Stimulated activated CD8-positive, alpha-beta memory T cell treated with anti-CD3 and anti-CD28 coated beads, Interleukin-4, amount 100 ng/mL, for 4 hours (primary cell): Measurements from ENCODE around the gene UBE2Q1.

ENCODE experiments used
- DNase-seq, 2 donors: peaks; one replicate each; pipeline ENCODE4 v3.0.0-alpha.2; 2020; ENCODE audit warnings: low read depth in 2 of 2, low spot score in 1 of 2

Gene UBE2Q1

GRCh38 chr1:154512760-154513159 lies 45.7 kb downstream of the UBE2Q1 start:
- DNase-seq, result no peak

- DNase-seq, result no peak
Observed at GRCh38 chr1:154503898-154504297, 54.6 kb downstream of the UBE2Q1 start.

DNA sequence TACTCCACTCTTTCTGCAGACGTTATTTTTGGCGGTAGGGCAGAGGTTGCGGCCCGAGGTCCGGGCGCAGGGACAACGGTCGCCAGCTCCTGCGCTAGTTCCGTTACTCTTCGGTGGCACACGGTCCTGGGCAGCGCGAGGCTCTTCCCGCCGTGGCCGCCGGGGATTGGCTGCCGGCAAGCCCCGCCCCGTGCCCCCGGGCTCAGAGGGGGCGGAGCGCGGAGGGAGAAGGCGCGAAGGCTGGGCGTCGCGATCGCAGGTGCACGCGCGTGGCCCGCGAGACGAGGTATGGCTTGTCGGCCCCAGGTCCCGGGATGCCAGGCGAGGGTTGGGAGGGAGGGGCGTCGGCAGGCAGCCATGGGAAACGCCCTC lies 55.7 kb downstream of the UBE2Q1 start:
- no peak for DNase-seq

DNA sequence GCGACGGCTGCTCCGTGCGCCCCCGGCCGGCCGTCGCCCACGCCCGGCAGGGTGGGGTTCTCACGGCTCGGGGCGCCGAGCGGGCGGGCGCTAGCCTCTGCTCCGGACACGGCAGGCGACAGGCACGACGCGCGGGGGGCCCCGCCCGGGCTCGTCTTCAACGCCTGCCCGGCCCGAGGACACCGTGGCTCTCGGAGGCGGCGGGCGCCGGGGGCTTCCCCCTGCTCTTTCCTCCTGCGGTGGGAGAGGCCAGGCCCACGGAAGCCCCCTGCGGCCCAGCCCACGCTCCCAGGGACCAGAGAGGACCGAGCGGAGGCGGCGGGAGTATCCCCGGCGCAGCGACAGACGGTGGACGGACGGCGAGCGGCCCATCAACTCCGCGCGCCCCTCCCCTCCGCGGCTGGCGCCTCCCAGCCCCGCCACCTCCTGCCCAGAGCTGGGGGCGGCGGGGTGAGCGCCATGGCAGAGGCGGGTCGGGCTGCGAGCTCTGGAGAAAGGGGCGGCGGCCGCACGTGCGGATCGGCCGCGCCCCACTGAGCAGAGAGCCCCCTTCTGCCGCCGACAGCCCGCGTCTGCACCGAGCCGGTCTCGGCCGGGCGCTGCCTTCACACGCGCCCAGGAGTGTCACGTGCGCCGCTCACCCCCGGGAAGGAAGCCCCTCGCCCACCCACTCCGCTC lies 56.3 kb downstream of the UBE2Q1 start, which contains the start of the genes SHE and TDRD10:
TSS of gene SHE (minus strand) at position 347 of the 678 bp plus-strand sequence. CDS start 386 bp downstream, outside the sequence.
TSS of gene TDRD10 (plus strand) at position 154 of the 678 bp plus-strand sequence. CDS start 4,685 bp downstream, outside the sequence.
- no peak for DNase-seq

DNA sequence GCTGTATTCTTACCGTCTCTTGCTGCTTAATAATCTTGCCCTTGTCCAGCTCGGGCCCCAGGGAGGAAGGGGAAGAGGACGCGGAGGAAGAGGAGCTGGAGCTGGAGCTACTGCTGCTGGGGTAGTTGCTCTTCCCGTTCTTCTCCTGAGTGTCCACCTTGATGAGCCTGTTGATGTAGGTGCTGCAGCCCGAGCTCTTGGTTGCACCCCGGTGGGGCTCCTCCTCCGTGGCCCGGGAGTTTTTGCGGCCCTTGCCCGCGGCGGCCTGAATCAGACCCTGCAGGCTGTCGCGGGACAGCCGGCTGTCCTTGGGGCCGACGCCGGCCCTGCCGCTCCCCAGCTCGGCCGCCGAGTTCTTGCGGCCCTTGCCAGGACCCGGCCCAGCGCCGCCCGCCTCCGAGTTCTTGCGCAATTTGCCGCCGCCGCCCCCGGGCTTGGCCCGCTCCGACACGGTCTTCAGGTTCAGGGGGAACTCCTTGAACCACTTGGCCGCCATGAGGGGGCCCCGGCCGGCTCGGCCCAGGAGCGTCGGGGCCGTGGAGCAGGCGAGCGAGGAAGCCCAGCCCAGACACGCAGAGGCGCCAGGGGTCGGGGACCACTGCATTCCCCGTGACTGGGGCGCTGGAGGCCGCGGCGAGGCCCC lies 56.9 kb downstream of the UBE2Q1 start:
- no peak for DNase-seq

DNA sequence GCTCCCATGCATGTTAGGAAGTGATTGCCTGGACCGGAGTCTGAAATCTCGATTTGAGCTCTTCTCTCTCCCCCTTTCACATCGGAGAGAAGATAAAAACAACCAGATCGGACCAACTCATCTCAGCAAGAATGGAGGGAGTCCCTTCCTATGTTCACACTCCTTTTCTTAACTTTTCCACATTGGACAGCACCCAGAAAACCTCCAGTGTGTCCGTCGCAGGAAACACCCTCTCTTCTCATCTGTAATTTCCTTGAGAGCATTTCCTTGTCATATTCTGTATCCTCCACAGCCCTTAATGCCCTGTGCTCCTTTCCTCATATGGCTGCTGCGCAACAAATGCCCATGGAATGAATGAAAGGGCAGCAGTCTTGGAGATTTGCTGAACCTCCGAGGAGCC lies 57.9 kb downstream of the UBE2Q1 start:
- DNase-seq, result no peak

DNA sequence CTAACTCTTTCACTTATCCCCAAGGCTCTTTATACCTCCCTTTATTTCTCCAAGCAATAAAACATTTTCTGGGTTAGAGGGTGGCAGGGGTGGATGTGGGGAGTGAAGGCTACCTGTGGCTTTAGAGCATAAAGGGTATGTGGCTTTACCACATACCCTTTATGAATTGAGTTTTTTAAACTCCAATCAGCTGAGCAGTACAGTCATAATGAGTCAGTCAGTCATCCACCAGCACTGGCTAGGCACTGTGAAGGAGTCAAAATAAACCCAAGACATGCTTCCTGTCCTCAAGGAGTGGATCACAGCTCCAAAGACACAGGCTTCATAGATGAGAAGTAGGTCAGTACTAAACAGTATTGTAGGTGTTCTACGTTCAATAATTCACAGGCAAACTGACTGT lies 59.0 kb downstream of the UBE2Q1 start:
- DNase-seq, result no peak
